ENCODE measurements around the gene HSD11B2.

DNA sequence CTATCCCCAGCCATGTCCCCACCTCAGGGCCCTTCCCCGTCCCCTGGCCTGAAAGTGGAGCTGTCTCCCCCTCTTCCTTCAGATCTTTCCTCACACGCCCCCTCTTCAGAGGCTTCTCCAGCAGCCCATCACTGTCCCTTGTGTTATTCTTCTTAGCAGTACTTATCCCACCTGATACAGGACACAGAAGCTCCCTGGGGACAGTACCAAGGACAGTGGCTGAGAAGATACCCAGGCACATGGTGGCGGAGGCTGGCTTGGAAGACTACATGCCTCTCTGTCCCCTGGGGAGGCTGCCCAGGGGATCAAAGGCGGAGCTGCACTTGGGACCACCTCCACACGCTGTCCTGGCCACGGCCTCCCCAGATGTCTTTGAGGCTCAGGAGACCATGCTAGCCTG, 23.9 kb downstream of the HSD11B2 start:
- TF ChIP-seq POLR2A (IDR thresholded peaks at IDR 0.05; ENCODE audit: low read depth, low read length), result no peak
- TF ChIP-seq, protein P1, sequence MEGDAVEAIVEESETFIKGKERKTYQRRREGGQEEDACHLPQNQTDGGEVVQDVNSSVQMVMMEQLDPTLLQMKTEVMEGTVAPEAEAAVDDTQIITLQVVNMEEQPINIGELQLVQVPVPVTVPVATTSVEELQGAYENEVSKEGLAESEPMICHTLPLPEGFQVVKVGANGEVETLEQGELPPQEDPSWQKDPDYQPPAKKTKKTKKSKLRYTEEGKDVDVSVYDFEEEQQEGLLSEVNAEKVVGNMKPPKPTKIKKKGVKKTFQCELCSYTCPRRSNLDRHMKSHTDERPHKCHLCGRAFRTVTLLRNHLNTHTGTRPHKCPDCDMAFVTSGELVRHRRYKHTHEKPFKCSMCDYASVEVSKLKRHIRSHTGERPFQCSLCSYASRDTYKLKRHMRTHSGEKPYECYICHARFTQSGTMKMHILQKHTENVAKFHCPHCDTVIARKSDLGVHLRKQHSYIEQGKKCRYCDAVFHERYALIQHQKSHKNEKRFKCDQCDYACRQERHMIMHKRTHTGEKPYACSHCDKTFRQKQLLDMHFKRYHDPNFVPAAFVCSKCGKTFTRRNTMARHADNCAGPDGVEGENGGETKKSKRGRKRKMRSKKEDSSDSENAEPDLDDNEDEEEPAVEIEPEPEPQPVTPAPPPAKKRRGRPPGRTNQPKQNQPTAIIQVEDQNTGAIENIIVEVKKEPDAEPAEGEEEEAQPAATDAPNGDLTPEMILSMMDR (IDR thresholded peaks at IDR 0.05; ENCODE audit: extremely low read depth in 1 of 2, insufficient read depth in 1 of 2, low read depth in 1 of 2, low read length in 2 of 2), result no peak
